ENCODE data around the gene SH3RF3. TPM values are rescaled to one million over a fixed set of nuclear protein-coding genes. Genes with fewer than 3 reads are reported as not detected.

SH3RF3 gene
- polyA plus RNA-seq, 1 donor (not counting 4 experiments of a cell fraction or from before 2014, with no cell fraction given): 0.08 TPM

GRCh38 chr2:109212836-109213563, 84.0 kb downstream of the SH3RF3 start:
- H3K4me1 ChIP-seq (ENCODE audit: control insufficient read depth, extremely low read depth, insufficient read depth, low read length): peaks cover 26% of the 10 kb centered on the region
- no peaks in the 10 kb centered on the region for H3K9me3 ChIP-seq (ENCODE audit: control insufficient read depth, low read depth, low read length)
- H3K9me1 ChIP-seq (ENCODE audit: control insufficient read depth, extremely low read depth, insufficient read depth, low read length): no peaks in the 10 kb centered on the region
- FAIRE-seq (no peak), DNase-seq (ENCODE audit: low read depth, low spot score) (no peak)
- no peak overlapping the region for H3K4me2 ChIP-seq (ENCODE audit: control insufficient read depth, extremely low read depth, insufficient read depth, low read depth, low read length)
- no peak overlapping the region for H3K9ac ChIP-seq (ENCODE audit: control insufficient read depth, extremely low read depth, insufficient read depth, low read length)
- H3K27ac ChIP-seq (ENCODE audit: control insufficient read depth, insufficient read depth, low read length): no peak overlapping the region
- H2AFZ ChIP-seq (ENCODE audit: control insufficient read depth, low read length): no peak overlapping the region
- dilution Hi-C loops (cut with MboI; ENCODE audit: extremely low pct_ligation_motif_present, low sequenced_read_pairs): no loop called here
- H3K27me3 ChIP-seq (ENCODE audit: control insufficient read depth, extremely low read depth, insufficient read depth, low read length): peaks cover 72% of the 10 kb centered on the region
- H3K4me3 ChIP-seq (ENCODE audit: control insufficient read depth in 2 of 3, extremely low read depth in 1 of 3, insufficient read depth in 2 of 3, low read depth in 1 of 3, low read length in 3 of 3): no peak overlapping the region
- TF ChIP-seq EZH2 (IDR thresholded peaks at IDR 0.05; ENCODE audit: low read length) (no peak), CTCF (optimal IDR thresholded peaks at IDR 0.05 in 1 of 3, IDR thresholded peaks at IDR 0.05 in 1 of 3, conservative IDR thresholded peaks at IDR 0.05 in 1 of 3; ENCODE audit: extremely low read depth in 1 of 3, insufficient read depth in 2 of 3, low read length in 3 of 3) (no peak)
- no peaks in the 10 kb centered on the region for H3K79me2 ChIP-seq (ENCODE audit: control insufficient read depth, insufficient read depth, low read length)
- H4K20me1 ChIP-seq (ENCODE audit: control insufficient read depth, extremely low read depth, insufficient read depth, low read length): peaks cover 2% of the 10 kb centered on the region
- H3K36me3 ChIP-seq (ENCODE audit: control insufficient read depth in 2 of 2, extremely low read depth in 1 of 2, insufficient read depth in 2 of 2, low read length in 2 of 2): no peaks in the 10 kb centered on the region

DNA sequence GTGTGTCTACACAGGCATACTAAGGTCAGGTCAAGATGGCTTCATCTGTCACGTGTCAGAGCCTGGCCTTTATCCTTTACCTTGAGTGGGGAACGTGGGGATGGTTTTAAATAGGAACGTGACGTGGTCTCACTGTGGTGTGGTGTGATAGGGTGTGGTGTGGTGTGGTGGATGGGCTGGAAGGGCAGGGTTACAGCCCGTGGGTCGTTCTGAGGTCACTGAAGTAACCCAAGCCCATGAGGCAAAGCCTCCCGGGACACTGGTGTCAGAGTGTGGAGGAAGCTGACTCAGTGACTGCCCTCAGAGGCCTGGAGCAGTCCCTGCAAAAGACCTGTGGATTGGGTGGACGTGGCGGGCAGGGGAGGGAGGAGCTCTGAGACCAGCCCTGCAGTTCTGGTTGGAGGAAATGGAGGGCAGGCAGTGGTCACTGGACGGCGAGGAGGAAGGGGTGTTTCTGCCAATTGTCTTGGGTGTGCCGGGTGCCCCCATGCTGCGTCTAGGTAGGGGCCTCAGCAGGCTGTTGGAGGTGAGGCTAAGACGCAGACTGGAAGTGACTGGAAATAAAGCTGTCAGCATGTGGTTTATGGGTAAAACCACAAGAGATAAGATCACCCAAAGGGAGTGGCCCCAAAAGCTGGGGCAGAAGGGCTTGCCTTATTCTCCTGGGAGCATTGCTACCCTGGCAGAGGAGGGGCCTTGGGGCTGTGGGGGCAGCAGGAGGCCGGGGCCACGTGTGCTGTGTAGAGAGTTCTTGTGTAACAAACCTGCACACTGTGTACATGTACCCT, 84.8 kb downstream of the SH3RF3 start:
- Histone ChIP-seq H3K4me3 (ENCODE audit: control insufficient read depth in 2 of 3, extremely low read depth in 1 of 3, insufficient read depth in 2 of 3, low read depth in 1 of 3, low read length in 3 of 3) (no peak overlapping the region), H3K4me2 (ENCODE audit: control insufficient read depth, extremely low read depth, insufficient read depth, low read depth, low read length) (peak overlapping the region; percentile 6), H3K27ac (ENCODE audit: control insufficient read depth, insufficient read depth, low read length) (no peak overlapping the region), H3K9me1 (ENCODE audit: control insufficient read depth, extremely low read depth, insufficient read depth, low read length) (no peaks in the 10 kb centered on the region), H3K9me3 (ENCODE audit: control insufficient read depth, low read depth, low read length) (no peaks in the 10 kb centered on the region), H3K79me2 (ENCODE audit: control insufficient read depth, insufficient read depth, low read length) (no peaks in the 10 kb centered on the region), H3K36me3 (ENCODE audit: control insufficient read depth in 2 of 2, extremely low read depth in 1 of 2, insufficient read depth in 2 of 2, low read length in 2 of 2) (no peaks in the 10 kb centered on the region), H2AFZ (ENCODE audit: control insufficient read depth, low read length) (no peak overlapping the region), H4K20me1 (ENCODE audit: control insufficient read depth, extremely low read depth, insufficient read depth, low read length) (peaks cover 2% of the 10 kb centered on the region), H3K9ac (ENCODE audit: control insufficient read depth, extremely low read depth, insufficient read depth, low read length) (no peak overlapping the region), H3K4me1 (ENCODE audit: control insufficient read depth, extremely low read depth, insufficient read depth, low read length) (peaks cover 26% of the 10 kb centered on the region), H3K27me3 (ENCODE audit: control insufficient read depth, extremely low read depth, insufficient read depth, low read length) (peaks cover 77% of the 10 kb centered on the region)
- DNase-seq (ENCODE audit: low read depth, low spot score): peak; percentile 9
- TF ChIP-seq CTCF (optimal IDR thresholded peaks at IDR 0.05 in 1 of 3, IDR thresholded peaks at IDR 0.05 in 1 of 3, conservative IDR thresholded peaks at IDR 0.05 in 1 of 3; ENCODE audit: extremely low read depth in 1 of 3, insufficient read depth in 2 of 3, low read length in 3 of 3) (no peak), EZH2 (IDR thresholded peaks at IDR 0.05; ENCODE audit: low read length) (no peak)
- peak; percentile 76 for FAIRE-seq
- dilution Hi-C loops (cut with MboI; ENCODE audit: extremely low pct_ligation_motif_present, low sequenced_read_pairs): no loop called here

Data from keratinocyte (primary cell).